D341Med (cell line): ENCODE results near the gene RNF220.
"Not testable (repeated sequence)": the region's sequence is repeated elsewhere in the genome, so short reads cannot be mapped to it uniquely, and the experiment has no call there.

Experiments
- DNase-seq: peaks from one replicate; pipeline ENCODE4 v3.0.0; 2012; ENCODE audit warnings: low spot score

RNF220 gene

GRCh38 chr1:44654621-44655187 is 249.6 kb downstream of the RNF220 start:
- no peak for DNase-seq

GRCh38 chr1:44655609-44656008 is 250.6 kb downstream of the RNF220 start:
- peak; percentile 73 for DNase-seq

- no peak for DNase-seq
Observed at GRCh38 chr1:44659566-44659965, 254.5 kb downstream of the RNF220 start.

GRCh38 chr1:44660176-44660575 is 255.1 kb downstream of the RNF220 start:
- no peak for DNase-seq

GRCh38 chr1:44661781-44662682 is 257.0 kb downstream of the RNF220 start:
- DNase-seq = no peak

- DNase-seq = no peak
Observed at GRCh38 chr1:44662683-44663030, 257.6 kb downstream of the RNF220 start.

GRCh38 chr1:44663417-44663816 is 258.4 kb downstream of the RNF220 start:
- no peak for DNase-seq

GRCh38 chr1:44664730-44665370 is 259.8 kb downstream of the RNF220 start:
- DNase-seq = no peak

GRCh38 chr1:44666719-44667118 is 261.7 kb downstream of the RNF220 start:
- DNase-seq = not testable (repeated sequence)

- no peak for DNase-seq
Observed at GRCh38 chr1:44670751-44671640, 265.9 kb downstream of the RNF220 start.

- DNase-seq = no peak
Observed at GRCh38 chr1:44672254-44672955, 267.4 kb downstream of the RNF220 start.

- no peak for DNase-seq
Observed at GRCh38 chr1:44672961-44673674, 268.1 kb downstream of the RNF220 start.

GRCh38 chr1:44673675-44674112 is 268.6 kb downstream of the RNF220 start:
- DNase-seq = no peak

- peak; percentile 95 for DNase-seq
Observed at GRCh38 chr1:44674113-44675000, 269.3 kb downstream of the RNF220 start, which contains the start of the genes ARMH1 and TMEM53. Gene ARMH1, plus strand, starts transcription at chr1:44674714. Its CDS starts 14,984 bp downstream, at chr1:44689698. Gene TMEM53, minus strand, starts transcription at chr1:44674481. Its CDS starts 90 bp downstream, at chr1:44674391.

- DNase-seq = no peak
Observed at GRCh38 chr1:44675186-44675585, 270.1 kb downstream of the RNF220 start.

GRCh38 chr1:44676484-44677200 is 271.6 kb downstream of the RNF220 start:
- no peak for DNase-seq

- no peak for DNase-seq
Observed at GRCh38 chr1:44677201-44677766, 272.2 kb downstream of the RNF220 start.

- no peak for DNase-seq
Observed at GRCh38 chr1:44678120-44678519, 273.1 kb downstream of the RNF220 start.
